Measurements from ENCODE around the gene LMBRD1.

GRCh38 chr6:69735027-69735426, 61.8 kb downstream of the LMBRD1 start:
- TF ChIP-seq CTCF (IDR thresholded peaks at IDR 0.05 in 8 of 11, conservative IDR thresholded peaks at IDR 0.05 in 3 of 11) (no peak), POLR2A (IDR thresholded peaks at IDR 0.05) (no peak), POLR2AphosphoS5 (IDR thresholded peaks at IDR 0.05) (no peak)

Data from spleen (tissue), 7 donors.